GM23338 (cell line): ENCODE data around the gene OSBPL10. TPM values are rescaled to one million over a fixed set of nuclear protein-coding genes. Genes with fewer than 3 reads are reported as not detected.

Experiments used
- ATAC-seq: fragments of 200-7000 bp; cut with Tn5 transposase; 3 replicates; pipeline ENCODE4 v1.9.1; 2020
- DNase-seq: peaks from one replicate; pipeline ENCODE4 v3.0.0-alpha.2; 2015; ENCODE audit warnings: low spot score
- H2AFZ ChIP-seq: fragments of 200-600 bp; sonication (generic); 2 replicates; pipeline ENCODE4 v1.8.0; 2016; ENCODE audit warnings: antibody characterized with exemption, mild to moderate bottlenecking, moderate library complexity
- H3F3A ChIP-seq: fragments of 200-600 bp; sonication (generic); replicated peaks from 2 replicates; pipeline ENCODE4 v1.8.0; 2017; ENCODE audit warnings: antibody characterized with exemption, mixed run types, low read depth
- H3K27ac ChIP-seq: fragments of 200-600 bp; sonication (generic); 2 replicates; pipeline ENCODE4 v1.6.1; 2016; ENCODE audit warnings: low read depth
- H3K27me3 ChIP-seq: fragments of 200-600 bp; sonication (generic); 2 replicates; pipeline ENCODE4 v1.8.0; 2016; ENCODE audit warnings: mild to moderate bottlenecking, mixed run types, moderate library complexity; ENCODE audit not compliant: insufficient read depth
- H3K36me3 ChIP-seq: fragments of 200-600 bp; sonication (generic); 2 replicates; pipeline ENCODE4 v1.8.0; 2016; ENCODE audit warnings: mild to moderate bottlenecking; ENCODE audit not compliant: insufficient read depth
- H3K4me1 ChIP-seq: fragments of 200-600 bp; sonication (generic); 2 replicates; pipeline ENCODE4 v1.8.0; 2016; ENCODE audit warnings: mild to moderate bottlenecking, moderate library complexity; ENCODE audit not compliant: insufficient read depth
- H3K4me2 ChIP-seq: fragments of 200-600 bp; sonication (generic); 2 replicates; pipeline ENCODE4 v1.7.1; 2017; ENCODE audit warnings: mixed run types
- H3K4me3 ChIP-seq: fragments of 200-600 bp; sonication (generic); 2 replicates; pipeline ENCODE4 v1.6.1; 2016; ENCODE audit warnings: mixed run types
- H3K79me2 ChIP-seq: fragments of 200-600 bp; sonication (generic); replicated peaks from 2 replicates; pipeline ENCODE4 v1.8.0; 2017; ENCODE audit warnings: mild to moderate bottlenecking; ENCODE audit not compliant: insufficient read depth
- H3K9me2 ChIP-seq: fragments of 200-600 bp; sonication (generic); 2 replicates; pipeline ENCODE4 v1.8.0; 2017; ENCODE audit not compliant: insufficient read depth
- H4K20me1 ChIP-seq: fragments of 200-600 bp; sonication (generic); replicated peaks from 2 replicates; pipeline ENCODE4 v1.8.0; 2017; ENCODE audit warnings: mild to moderate bottlenecking; ENCODE audit not compliant: insufficient read depth
- H3K27ac Mint-ChIP-seq: 2 replicates; pipeline ENCODE4 v1.8.0; 2020; ENCODE audit warnings: inconsistent platforms, mild to moderate bottlenecking, moderate library complexity, mixed read lengths
- H3K27me3 Mint-ChIP-seq: 3 replicates; pipeline ENCODE4 v1.8.0; 2022; ENCODE audit warnings: low read depth, mild to moderate bottlenecking, moderate library complexity, mixed read lengths, inconsistent platforms; ENCODE audit not compliant: insufficient read depth, poor library complexity
- H3K36me3 Mint-ChIP-seq: 3 replicates; pipeline ENCODE4 v1.8.0; 2021; ENCODE audit warnings: low read depth, mild to moderate bottlenecking, inconsistent platforms, moderate library complexity, mixed read lengths
- H3K4me1 Mint-ChIP-seq: 3 replicates; pipeline ENCODE4 v1.8.0; 2020; ENCODE audit warnings: mild to moderate bottlenecking, inconsistent platforms, mixed read lengths
- H3K4me3 Mint-ChIP-seq: 3 replicates; pipeline ENCODE4 v1.8.0; 2021; ENCODE audit warnings: moderate library complexity, mild to moderate bottlenecking, inconsistent platforms, mixed read lengths
- H3K9me3 Mint-ChIP-seq: 3 replicates; pipeline ENCODE4 v1.8.0; 2020; ENCODE audit warnings: moderate library complexity, mild to moderate bottlenecking, inconsistent platforms, mixed read lengths
- CREB1 ChIP-seq: fragments of 250-450 bp; sonication (Bioruptor Pico); IDR thresholded peaks from 2 replicates; pipeline ENCODE4 v1.5.0; 2020; ENCODE audit warnings: low read depth, mild to moderate bottlenecking, moderate library complexity
- EZH2phosphoT487 ChIP-seq: fragments of 200-600 bp; sonication (generic); IDR thresholded peaks from one replicate; pipeline ENCODE4 v1.8.1; 2018; ENCODE audit warnings: antibody characterized with exemption; ENCODE audit not compliant: unreplicated experiment
- NANOG ChIP-seq: IDR thresholded peaks from 2 replicates; pipeline ENCODE4 v1.6.1; 2016; ENCODE audit warnings: antibody characterized with exemption, borderline replicate concordance
- POLR2AphosphoS5 ChIP-seq: IDR thresholded peaks from 2 replicates; pipeline ENCODE4 v1.6.1; 2016; ENCODE audit warnings: antibody characterized with exemption, low read depth
- STAT1 ChIP-seq: IDR thresholded peaks from one replicate; pipeline ENCODE4 v1.6.1; 2016; ENCODE audit warnings: antibody characterized with exemption; ENCODE audit not compliant: unreplicated experiment
- ZNF114 ChIP-seq: fragments of 250-450 bp; sonication (Bioruptor Pico); IDR thresholded peaks from 2 replicates; pipeline ENCODE4 v1.5.0; 2020; ENCODE audit warnings: mild to moderate bottlenecking, moderate library complexity
- ZNF331 ChIP-seq: fragments of 250-450 bp; sonication (Bioruptor Pico); IDR thresholded peaks from 2 replicates; pipeline ENCODE4 v1.5.0; 2020; ENCODE audit warnings: low read depth, mild to moderate bottlenecking, moderate library complexity
- polyA plus RNA-seq: library from polyadenylated mRNA; unstranded; fragments of >200 nt; fragmentation: Nextera tagmentation; extraction: Ambion mirVana; gene quantifications from 2 replicates; pipeline ENCODE4 v1.2.1, GENCODE V29; 2016
- total RNA-seq: library from RNA; depleted of rRNA; stranded (reverse); fragments of >200 nt; shearing (Covaris generic); gene quantifications from 2 replicates; pipeline ENCODE4 v1.2.3, GENCODE V29; 2014
- TF ChIP-seq, protein P1 (sequence below): fragments of 250-450 bp; sonication (Bioruptor Pico); IDR thresholded peaks from 2 replicates; pipeline ENCODE4 v1.5.0; 2020; ENCODE audit warnings: mild to moderate bottlenecking, moderate library complexity

Gene OSBPL10
- total and polyA plus RNA-seq, 2 experiments from 2014 or later: 23.8 to 149 TPM

DNA sequence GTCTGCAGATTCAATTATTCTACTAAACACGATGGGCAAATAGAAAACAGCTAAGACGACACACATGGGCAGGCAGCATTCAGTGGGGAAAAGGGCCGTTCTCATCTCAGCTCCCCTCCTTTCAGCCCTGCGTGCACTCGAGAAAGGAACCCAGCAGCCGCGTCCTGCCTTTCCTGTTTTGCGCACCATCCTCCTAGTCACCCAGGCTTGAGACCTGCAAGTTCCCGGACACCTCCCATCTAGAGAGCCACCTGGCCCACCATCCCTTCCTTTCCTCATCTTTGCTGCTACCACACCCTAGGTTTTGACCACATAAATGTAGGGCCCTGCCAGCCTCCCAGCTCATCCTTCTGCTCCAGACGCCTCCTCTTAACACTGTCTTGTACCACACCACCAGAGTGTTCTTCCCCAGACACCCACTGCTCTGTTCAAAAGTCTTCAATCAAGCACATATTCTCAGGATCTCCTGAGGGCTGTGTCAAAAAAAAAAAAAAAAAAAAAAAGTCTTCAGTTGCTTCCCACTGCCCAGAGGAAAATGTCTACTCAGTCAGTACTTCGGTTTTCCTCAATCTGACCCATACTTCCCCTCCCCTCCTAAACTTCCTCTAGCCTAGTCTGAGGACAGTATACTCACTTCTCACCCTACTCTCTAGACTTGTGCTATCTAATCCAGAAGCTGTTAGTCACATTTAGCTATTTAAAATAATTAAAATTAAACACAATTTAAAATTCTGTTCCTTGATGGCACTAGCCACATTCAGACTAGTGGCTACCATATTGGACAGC is 266.4 kb downstream of the OSBPL10 start (continued):
- TF ChIP-seq, protein P1, sequence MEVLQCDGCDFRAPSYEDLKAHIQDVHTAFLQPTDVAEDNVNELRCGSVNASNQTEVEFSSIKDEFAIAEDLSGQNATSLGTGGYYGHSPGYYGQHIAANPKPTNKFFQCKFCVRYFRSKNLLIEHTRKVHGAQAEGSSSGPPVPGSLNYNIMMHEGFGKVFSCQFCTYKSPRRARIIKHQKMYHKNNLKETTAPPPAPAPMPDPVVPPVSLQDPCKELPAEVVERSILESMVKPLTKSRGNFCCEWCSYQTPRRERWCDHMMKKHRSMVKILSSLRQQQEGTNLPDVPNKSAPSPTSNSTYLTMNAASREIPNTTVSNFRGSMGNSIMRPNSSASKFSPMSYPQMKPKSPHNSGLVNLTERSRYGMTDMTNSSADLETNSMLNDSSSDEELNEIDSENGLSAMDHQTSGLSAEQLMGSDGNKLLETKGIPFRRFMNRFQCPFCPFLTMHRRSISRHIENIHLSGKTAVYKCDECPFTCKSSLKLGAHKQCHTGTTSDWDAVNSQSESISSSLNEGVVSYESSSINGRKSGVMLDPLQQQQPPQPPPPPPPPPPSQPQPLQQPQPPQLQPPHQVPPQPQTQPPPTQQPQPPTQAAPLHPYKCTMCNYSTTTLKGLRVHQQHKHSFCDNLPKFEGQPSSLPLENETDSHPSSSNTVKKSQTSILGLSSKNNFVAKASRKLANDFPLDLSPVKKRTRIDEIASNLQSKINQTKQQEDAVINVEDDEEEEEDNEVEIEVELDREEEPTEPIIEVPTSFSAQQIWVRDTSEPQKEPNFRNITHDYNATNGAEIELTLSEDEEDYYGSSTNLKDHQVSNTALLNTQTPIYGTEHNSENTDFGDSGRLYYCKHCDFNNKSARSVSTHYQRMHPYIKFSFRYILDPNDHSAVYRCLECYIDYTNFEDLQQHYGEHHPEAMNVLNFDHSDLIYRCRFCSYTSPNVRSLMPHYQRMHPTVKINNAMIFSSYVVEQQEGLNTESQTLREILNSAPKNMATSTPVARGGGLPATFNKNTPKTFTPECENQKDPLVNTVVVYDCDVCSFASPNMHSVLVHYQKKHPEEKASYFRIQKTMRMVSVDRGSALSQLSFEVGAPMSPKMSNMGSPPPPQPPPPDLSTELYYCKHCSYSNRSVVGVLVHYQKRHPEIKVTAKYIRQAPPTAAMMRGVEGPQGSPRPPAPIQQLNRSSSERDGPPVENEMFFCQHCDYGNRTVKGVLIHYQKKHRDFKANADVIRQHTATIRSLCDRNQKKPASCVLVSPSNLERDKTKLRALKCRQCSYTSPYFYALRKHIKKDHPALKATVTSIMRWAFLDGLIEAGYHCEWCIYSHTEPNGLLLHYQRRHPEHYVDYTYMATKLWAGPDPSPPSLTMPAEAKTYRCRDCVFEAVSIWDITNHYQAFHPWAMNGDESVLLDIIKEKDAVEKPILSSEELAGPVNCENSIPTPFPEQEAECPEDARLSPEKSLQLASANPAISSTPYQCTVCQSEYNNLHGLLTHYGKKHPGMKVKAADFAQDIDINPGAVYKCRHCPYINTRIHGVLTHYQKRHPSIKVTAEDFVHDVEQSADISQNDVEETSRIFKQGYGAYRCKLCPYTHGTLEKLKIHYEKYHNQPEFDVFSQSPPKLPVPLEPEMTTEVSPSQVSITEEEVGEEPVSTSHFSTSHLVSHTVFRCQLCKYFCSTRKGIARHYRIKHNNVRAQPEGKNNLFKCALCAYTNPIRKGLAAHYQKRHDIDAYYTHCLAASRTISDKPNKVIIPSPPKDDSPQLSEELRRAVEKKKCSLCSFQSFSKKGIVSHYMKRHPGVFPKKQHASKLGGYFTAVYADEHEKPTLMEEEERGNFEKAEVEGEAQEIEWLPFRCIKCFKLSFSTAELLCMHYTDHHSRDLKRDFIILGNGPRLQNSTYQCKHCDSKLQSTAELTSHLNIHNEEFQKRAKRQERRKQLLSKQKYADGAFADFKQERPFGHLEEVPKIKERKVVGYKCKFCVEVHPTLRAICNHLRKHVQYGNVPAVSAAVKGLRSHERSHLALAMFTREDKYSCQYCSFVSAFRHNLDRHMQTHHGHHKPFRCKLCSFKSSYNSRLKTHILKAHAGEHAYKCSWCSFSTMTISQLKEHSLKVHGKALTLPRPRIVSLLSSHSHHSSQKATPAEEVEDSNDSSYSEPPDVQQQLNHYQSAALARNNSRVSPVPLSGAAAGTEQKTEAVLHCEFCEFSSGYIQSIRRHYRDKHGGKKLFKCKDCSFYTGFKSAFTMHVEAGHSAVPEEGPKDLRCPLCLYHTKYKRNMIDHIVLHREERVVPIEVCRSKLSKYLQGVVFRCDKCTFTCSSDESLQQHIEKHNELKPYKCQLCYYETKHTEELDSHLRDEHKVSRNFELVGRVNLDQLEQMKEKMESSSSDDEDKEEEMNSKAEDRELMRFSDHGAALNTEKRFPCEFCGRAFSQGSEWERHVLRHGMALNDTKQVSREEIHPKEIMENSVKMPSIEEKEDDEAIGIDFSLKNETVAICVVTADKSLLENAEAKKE (CRISPR knock-in tag): no peak
- TF ChIP-seq STAT1 (no peak), ZNF331 (CRISPR knock-in tag) (no peak)

DNA sequence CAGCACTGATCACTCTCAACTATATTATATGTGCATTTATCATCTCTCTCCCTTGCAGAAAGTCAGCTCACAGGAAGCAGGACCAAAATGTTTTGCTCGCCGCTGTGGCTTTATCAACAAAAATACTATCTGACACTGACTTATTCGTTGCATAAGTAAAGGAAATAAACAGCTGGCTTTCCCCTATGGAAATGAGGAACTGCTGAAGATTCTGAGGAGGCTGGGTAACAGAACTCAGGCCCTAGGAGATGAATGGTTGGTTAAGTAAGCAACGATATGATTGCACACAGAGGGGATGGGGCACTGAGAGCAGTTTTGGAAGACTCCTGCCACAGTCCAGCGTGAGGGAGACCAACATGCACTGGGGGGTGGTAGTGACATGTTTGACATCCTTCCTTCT is 267.2 kb downstream of the OSBPL10 start:
- Mint-ChIP-seq H3K4me3 (no peak overlapping the region), H3K9me3 (peaks cover 11% of the 10 kb centered on the region; the same call in 2 of the 3 replicates), H3K4me1 (no peaks in the 10 kb centered on the region; the same call in none of the 3 replicates), H3K27me3 (peaks cover 2% of the 10 kb centered on the region), H3K27ac (no peak overlapping the region), H3K36me3 (peaks cover 35% of the 10 kb centered on the region)
- Histone ChIP-seq H3K4me2 (no peak overlapping the region), H3K79me2 (peaks cover 30% of the 10 kb centered on the region), H3K27ac (no peak overlapping the region), H3K36me3 (no peaks in the 10 kb centered on the region), H3K27me3 (no peaks in the 10 kb centered on the region), H3K9me2 (no peaks in the 10 kb centered on the region), H3F3A (no peaks in the 10 kb centered on the region), H3K4me1 (no peaks in the 10 kb centered on the region), H4K20me1 (no peaks in the 10 kb centered on the region), H2AFZ (no peak overlapping the region), H3K4me3 (no peak overlapping the region)
- DNase-seq (no peak), ATAC-seq (no peak)
- TF ChIP-seq, protein P1 (CRISPR knock-in tag): no peak
- TF ChIP-seq ZNF114 (CRISPR knock-in tag) (no peak), EZH2phosphoT487 (no peak), POLR2AphosphoS5 (no peak), CREB1 (no peak), STAT1 (no peak), NANOG (no peak), ZNF331 (CRISPR knock-in tag) (no peak)
